RWPE1 (cell line): Measurements from ENCODE around the gene NPTN.
A peak's percentile ranks its signal among the peaks of the same experiment; 100 is the strongest.

Experiments
- CTCF ChIA-PET: fragments of 350-600 bp; sonication (Branson Sonifier 250); formaldehyde crosslinking; extraction: SDS; loops from one replicate; lab custom pipeline; 2021; lab: Yijun Ruan, JAX
- POLR2A ChIA-PET: fragments of 400-600 bp; formaldehyde crosslinking; extraction: SDS; loops from one replicate; lab custom pipeline; 2020; ENCODE audit warnings: antibody characterized with exemption; ENCODE audit not compliant: low non-redundant PET; lab: Yijun Ruan, JAX
- DNase-seq: peaks from one replicate; pipeline ENCODE4 v3.0.0; 2012; ENCODE audit warnings: low spot score
- H3K27ac ChIP-seq: fragments of 450-650 bp; 2 replicates; pipeline ENCODE4 v1.5.1; 2017
- TF ChIP-seq, protein P1 (sequence below): fragments of 450-650 bp; conservative IDR thresholded peaks from 2 replicates; pipeline ENCODE4 v1.5.1; 2017; ENCODE audit warnings: low read depth, mild to moderate bottlenecking

The NPTN gene

GRCh38 chr15:73620078-73620477 lies 13.1 kb downstream of the NPTN start:
- ChIA-PET CTCF (interaction anchor here (0.7 kb wide), 1 partner anchor 55 kb away, joined by 3 read pairs; no protein-coding TSS in a partner anchor), POLR2A (no interaction called here)
- TF ChIP-seq, protein P1, sequence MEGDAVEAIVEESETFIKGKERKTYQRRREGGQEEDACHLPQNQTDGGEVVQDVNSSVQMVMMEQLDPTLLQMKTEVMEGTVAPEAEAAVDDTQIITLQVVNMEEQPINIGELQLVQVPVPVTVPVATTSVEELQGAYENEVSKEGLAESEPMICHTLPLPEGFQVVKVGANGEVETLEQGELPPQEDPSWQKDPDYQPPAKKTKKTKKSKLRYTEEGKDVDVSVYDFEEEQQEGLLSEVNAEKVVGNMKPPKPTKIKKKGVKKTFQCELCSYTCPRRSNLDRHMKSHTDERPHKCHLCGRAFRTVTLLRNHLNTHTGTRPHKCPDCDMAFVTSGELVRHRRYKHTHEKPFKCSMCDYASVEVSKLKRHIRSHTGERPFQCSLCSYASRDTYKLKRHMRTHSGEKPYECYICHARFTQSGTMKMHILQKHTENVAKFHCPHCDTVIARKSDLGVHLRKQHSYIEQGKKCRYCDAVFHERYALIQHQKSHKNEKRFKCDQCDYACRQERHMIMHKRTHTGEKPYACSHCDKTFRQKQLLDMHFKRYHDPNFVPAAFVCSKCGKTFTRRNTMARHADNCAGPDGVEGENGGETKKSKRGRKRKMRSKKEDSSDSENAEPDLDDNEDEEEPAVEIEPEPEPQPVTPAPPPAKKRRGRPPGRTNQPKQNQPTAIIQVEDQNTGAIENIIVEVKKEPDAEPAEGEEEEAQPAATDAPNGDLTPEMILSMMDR: no peak
- no peak overlapping the region for H3K27ac ChIP-seq
- DNase-seq: no peak

- TF ChIP-seq, protein P1: no peak
- DNase-seq: no peak
- ChIA-PET POLR2A (no interaction called here), CTCF (interaction anchor here (1.0 to 1.4 kb wide), 3 partner anchors 12 to 87 kb away, joined by 3 to 4 read pairs (median 3); no protein-coding TSS in a partner anchor)
- no peak overlapping the region for H3K27ac ChIP-seq
Observed at GRCh38 chr15:73617913-73618312, 15.3 kb downstream of the NPTN start.

DNA sequence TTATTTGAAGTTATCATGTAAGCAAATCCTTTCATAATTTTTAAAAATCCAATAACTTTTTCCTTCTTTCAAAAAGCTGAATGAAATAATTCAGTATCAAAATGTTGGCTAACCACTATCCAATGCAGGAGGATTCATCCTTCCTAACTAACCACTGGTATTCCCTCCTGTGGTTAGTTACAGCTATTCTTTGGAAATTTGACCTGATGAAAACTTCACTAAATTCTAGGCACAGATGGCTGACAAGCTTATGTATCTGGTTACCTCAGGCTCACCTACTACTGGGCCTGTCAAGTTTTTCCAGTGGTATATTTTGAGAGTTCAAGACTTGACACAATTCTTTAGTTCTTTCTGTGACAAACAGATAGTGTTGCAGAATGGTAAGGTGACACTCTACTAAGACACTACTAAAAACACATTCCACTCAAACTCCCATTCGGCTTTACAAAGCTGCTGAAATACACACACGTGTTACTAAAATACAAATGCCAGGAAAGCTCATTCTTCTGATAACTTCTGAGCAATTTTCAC lies 15.8 kb downstream of the NPTN start:
- no peak for DNase-seq
- no peak overlapping the region for H3K27ac ChIP-seq
- POLR2A ChIA-PET: no interaction called here
- CTCF ChIA-PET: interaction anchor here (1.0 to 1.4 kb wide), 3 partner anchors 13 to 87 kb away, joined by 3 to 4 read pairs (median 3); no protein-coding TSS in a partner anchor
- TF ChIP-seq, protein P1: no peak

DNA sequence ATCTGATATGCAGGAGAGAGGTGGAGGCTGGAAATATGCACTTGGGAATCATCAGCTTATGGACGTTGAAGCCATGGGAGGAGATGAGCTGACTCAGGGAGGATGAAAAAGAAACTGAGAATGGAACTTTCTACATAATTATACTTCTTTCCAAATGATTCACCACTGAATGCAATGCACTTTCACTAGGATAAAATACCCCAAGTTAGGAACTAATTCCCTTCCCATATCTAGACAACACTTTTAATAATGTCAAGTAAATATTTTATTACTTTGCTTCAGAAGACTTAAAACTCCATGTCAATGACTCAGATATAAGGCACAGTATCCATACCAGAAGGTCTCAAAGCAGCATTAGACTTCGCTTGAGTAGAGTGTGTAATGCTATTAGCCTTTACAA lies 24.2 kb downstream of the NPTN start:
- POLR2A ChIA-PET: no interaction called here
- no peak for DNase-seq
- peak overlapping the region; percentile 61 for H3K27ac ChIP-seq
- TF ChIP-seq, protein P1: no peak
- CTCF ChIA-PET: interaction anchor here (0.6 to 1.6 kb wide), 2 partner anchors 49 to 103 kb away, joined by 3 to 4 read pairs; no protein-coding TSS in a partner anchor

DNA sequence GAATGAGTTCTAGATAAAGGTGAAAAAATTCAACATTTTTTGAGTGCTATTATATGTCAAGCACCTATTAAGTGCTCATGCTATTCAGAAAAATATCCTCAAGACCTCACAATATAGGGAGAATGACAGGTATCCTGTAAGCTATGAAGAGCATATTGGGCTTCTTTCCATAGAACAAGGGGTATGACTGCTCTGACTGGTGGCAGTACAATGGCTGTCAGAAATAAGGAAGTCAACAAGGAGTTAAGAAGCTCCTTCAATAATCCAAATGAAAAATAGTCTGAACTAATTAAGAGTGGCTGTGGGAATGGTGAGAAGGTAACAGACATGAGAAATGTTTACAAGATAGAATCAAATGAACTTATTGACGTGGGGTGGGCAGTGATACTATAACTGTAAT lies 24.7 kb downstream of the NPTN start:
- H3K27ac ChIP-seq: no peak overlapping the region
- CTCF ChIA-PET: interaction anchor here (0.6 to 1.6 kb wide), 3 partner anchors 22 to 103 kb away, joined by 3 to 4 read pairs (median 3); no protein-coding TSS in a partner anchor
- DNase-seq: no peak
- TF ChIP-seq, protein P1: no peak
- POLR2A ChIA-PET: no interaction called here

DNA sequence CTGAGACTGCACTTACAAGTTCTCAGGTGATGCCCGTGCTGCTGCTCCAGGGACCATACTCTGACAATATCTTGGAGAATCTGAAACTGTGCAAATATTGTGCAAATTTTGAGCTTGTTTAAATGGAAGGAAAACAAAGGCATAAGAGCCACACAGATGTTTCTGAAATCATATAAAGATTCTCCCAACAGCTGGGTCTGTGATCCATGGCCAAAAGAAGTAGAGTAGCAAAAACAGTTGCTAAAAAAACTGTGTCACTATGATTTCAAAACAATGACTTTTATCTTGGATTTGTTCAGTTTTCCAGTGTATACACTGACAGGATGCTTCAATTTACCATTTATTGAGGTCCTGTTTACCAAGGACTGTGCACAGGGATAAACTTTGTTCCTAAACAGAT lies 25.3 kb downstream of the NPTN start:
- CTCF ChIA-PET: interaction anchor here (0.6 to 1.6 kb wide), 2 partner anchors 21 to 48 kb away, joined by 3 read pairs; no protein-coding TSS in a partner anchor
- TF ChIP-seq, protein P1: no peak
- H3K27ac ChIP-seq: no peak overlapping the region
- POLR2A ChIA-PET: no interaction called here
- DNase-seq: no peak
